C4-2B (cell line): ENCODE data around the gene SQSTM1.
A peak's percentile ranks its signal among the peaks of the same experiment; 100 is the strongest.

Source experiments
- H3K27ac ChIP-seq: fragments of 450-650 bp; 2 replicates; pipeline ENCODE4 v1.5.1; 2017
- CTCF ChIP-seq: fragments of 450-650 bp; conservative IDR thresholded peaks from 2 replicates; pipeline ENCODE4 v1.5.1; 2017; ENCODE audit warnings: mild to moderate bottlenecking
- ZFX ChIP-seq: fragments of 450-650 bp; IDR thresholded peaks from 2 replicates; pipeline ENCODE4 v1.6.1; 2017

The SQSTM1 gene

DNA sequence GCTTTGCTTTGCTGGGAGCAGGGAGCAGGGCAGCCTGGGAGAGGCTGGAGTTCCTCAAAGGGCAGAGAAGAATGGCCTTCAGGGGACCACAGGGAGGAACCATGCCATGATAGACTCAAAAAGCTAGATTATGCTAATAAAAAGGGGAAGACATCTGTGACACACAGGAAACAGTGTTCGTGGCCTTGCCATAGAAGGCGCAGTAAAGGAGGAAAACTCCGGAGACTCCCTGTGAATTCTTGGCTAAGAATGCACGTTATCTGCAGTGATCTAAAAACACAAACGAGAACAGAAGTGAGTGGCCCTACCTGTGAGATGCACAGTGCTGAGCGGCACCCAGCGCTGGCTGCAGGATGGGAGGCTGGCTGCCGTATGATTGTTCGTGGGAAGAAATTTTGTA lies 42.8 kb upstream of the SQSTM1 start:
- H3K27ac ChIP-seq, result peak overlapping the region; percentile 13
- TF ChIP-seq CTCF, result no peak
- no peak for TF ChIP-seq ZFX

DNA sequence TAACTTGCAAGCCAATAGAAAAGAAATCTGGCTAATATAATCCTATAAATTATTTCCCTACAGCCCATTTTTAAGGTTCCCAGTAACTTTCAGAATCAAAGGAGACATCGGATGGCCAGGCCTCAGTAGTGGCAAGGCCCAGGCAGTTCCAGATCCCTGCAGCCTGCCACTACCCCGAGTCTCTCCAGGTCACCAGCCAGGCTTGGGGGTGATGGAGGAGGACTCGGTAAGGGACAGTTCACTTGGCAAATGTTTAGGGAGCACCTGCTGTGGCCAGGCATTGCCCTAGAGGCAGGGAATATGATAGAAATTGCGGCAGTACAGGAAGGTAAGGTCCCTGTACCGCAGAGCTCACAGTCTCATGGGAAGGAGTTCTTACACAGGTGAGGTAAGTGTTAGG lies 42.1 kb upstream of the SQSTM1 start:
- TF ChIP-seq CTCF (no peak), ZFX (no peak)
- no peak overlapping the region for H3K27ac ChIP-seq

DNA sequence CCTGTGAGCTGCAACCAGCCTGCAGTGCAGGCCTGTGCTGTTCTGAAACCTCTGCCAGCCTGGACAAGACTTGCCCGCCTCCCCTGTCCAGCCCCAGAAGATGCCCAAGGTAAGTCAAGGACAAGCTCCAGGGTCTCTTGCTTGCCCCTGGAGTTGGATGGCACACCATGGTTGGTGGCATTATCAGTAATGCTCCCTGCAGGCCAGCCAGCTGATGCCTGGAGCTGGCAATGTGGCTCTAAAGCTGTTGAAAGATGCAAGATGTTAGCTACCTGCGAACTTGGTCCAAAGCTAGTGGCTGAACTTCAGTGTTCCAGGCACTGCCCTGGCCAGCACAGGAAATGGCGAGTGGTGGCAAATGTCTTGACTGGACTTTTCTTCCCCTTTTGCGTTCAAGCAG lies 40.9 kb upstream of the SQSTM1 start:
- H3K27ac ChIP-seq, result no peak overlapping the region
- TF ChIP-seq ZFX (no peak), CTCF (no peak)

DNA sequence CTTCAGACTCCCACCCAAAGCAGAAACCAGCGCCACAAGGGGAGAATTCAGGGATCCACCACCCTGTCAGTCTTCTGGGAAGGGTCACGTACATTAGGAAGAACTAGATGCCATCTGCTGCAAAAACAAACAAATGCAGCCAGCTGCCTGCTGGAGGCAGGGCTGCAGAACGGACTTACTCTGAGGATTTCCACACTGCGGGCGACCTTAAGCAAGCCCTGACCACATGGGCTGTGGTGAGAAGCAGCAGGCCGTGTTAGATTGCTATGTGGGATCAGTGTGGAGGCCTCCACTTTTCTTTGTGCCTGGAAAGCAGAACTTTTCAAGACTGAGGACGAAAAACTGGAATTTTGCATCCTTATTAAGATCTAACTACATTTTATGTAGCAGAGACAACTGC lies 40.3 kb upstream of the SQSTM1 start:
- no peak overlapping the region for H3K27ac ChIP-seq
- TF ChIP-seq CTCF (no peak), ZFX (no peak)

DNA sequence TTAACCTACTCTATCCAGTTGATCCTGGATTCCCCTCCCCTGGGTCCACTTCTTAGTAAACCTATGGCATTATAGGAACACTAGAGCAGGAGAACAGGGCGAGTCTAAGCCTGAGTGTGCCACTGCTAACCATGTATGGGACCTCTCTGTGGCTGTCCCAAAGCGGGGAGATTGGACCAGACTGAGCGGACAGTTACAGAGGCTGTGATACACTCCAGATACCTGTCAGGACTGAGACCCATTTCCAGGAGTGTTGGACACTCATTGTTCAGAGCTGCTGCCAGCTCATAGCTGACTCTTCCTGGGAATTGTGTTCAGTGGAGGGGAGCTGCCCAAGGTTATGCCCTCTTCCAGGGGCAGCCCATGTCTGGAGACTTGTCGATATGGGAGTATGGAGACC lies 38.9 kb upstream of the SQSTM1 start:
- no peak overlapping the region for H3K27ac ChIP-seq
- no peak for TF ChIP-seq CTCF
- TF ChIP-seq ZFX, result no peak

DNA sequence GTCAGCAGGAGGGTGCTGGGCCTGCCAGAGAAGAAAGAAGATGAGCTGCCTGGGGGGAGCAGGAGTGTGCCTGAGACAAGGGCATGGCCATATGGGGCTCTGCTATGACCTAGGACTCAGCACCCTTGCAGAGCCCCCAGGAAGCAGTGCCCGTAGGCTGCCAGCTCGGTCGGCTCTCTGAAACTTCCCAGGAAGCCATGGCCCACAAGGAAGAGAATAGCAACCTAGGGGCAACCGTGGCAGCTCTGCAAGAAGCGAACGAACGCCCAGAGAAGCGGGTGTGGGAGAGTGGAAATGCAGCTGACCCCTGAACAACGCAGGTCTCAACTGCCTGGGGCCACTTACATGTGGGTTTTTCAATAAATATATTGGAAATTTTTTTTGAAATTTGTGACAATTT lies 37.6 kb upstream of the SQSTM1 start:
- no peak for TF ChIP-seq CTCF
- no peak for TF ChIP-seq ZFX
- H3K27ac ChIP-seq, result no peak overlapping the region

GRCh38 chr5:179786861-179787260 lies 33.8 kb upstream of the SQSTM1 start:
- no peak overlapping the region for H3K27ac ChIP-seq
- no peak for TF ChIP-seq ZFX
- no peak for TF ChIP-seq CTCF
